Stimulated activated naive CD4-positive, alpha-beta T cell (primary cell): ENCODE measurements around the gene SMIM27.
A peak's percentile ranks its signal among the peaks of the same experiment; 100 is the strongest.
"Not testable (repeated sequence)": the region's sequence is repeated elsewhere in the genome, so short reads cannot be mapped to it uniquely, and the experiment has no call there.

ENCODE experiments used
- DNase-seq, 6 experiments: peaks; one replicate each; lab custom pipeline; 2025; lab: John Stamatoyannopoulos, UW

The SMIM27 gene

GRCh38 chr9:32552172-32552872 is at the start of gene SMIM27, which contains the start of gene TOPORS:
TSS of gene SMIM27 (plus strand) at chr9:32552327. CDS start at chr9:32552435, 108 bp downstream.
TSS of gene TOPORS (minus strand) at chr9:32552586. CDS start at chr9:32552436, 150 bp downstream.
- peak; percentile 82 to 89 (median 87) for DNase-seq

DNA sequence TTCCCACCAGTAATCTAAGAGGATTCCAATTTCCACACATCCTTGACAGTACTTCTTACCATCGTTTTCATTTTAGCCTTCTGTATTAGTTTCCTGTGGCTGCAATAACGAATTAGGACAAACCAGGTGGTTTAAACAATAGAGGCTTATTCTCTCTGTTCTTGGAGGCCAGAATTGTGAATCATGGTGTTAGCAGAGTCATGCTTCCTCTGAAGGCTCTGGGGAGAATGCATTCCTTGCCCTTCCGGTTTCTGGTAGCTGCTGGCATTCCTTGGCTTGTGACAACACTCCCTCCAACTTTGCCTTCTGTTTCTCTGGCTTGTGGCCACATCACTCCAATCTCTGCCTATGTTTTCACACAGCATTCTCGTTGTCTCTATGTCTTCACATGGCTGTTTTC is 49.7 kb upstream of the SMIM27 start:
- DNase-seq = no peak

DNA sequence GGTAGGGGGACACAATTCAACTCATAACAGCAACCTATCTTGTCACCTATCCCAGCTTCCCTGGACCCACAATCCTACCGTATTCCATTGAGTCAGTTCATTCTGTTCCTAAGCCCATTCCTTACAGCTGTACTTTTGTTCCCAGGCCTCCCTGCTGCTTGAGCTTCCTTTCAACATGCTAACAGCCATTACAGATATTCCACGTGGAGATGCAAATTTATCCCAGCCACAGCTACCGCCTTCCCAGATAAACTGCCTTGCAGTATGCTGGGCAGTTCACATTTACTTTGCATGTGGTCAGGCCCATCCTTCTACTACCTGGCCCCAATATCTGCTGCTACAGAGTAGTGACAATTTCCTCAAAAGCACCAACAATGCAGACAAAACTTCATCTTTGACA is 49.1 kb upstream of the SMIM27 start:
- DNase-seq = no peak

DNA sequence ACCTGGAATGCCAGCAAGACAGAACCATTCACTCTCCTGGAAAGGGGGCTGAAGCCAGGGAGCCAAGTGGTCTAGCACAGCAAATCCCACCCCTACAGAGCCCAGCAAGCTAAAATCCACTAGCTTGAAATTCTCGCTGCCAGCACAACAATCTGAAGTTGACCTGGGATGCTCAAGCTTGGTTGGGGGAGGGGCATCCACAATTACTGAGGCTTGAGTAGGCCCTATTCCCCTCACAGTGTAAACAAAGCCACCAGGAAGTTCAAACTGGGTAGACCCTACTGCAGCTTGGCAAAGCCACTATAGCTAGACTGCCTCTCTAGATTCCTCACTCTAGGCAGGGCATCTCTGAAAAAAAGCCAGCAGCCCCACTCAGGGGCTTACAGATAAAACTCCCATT is 43.4 kb upstream of the SMIM27 start:
- DNase-seq = no peak

- DNase-seq = no peak
Observed at GRCh38 chr9:32516241-32516640, 35.9 kb upstream of the SMIM27 start.

GRCh38 chr9:32518276-32518675 is 33.9 kb upstream of the SMIM27 start:
- DNase-seq = no peak

DNA sequence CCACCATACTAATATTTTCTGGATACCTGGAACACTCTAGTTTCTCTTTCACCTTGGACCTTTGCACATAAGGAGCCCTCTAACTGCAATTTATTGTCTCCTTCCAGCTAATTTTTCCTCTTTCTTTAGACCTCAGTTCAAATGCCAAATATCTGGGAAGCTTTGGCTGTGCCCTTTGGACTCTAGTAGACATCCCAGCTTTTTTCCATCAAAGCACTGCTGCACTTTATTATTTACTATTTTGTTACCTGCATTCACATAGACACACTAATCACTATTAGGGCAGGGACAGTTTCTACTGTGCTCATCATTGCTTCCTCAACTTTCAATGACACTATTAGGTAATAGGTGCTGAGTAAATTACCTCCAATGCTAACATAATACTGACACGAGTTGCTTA is 28.2 kb upstream of the SMIM27 start:
- no peak for DNase-seq

DNA sequence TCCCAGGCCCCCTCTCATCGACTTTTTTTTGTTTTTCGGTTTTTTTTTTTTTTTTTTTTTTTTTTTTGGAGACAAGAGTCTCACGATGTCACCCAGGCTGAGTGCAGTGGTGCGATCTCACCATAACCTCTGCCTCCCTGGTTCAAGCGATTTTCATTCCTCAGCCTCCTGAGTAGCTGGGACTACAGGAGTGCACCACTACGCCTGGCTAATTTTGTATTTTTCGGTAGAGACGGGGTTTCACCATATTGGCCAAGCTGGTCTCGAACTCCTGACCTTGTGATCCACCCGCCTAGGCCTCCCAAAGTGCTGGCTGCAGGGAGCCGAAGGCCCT is 27.6 kb upstream of the SMIM27 start:
- not testable (repeated sequence) for DNase-seq

- DNase-seq = peak in 3 of 6 experiments; percentile 10 to 50 (median 19)
Observed at GRCh38 chr9:32524892-32525708, 27.0 kb upstream of the SMIM27 start.

DNA sequence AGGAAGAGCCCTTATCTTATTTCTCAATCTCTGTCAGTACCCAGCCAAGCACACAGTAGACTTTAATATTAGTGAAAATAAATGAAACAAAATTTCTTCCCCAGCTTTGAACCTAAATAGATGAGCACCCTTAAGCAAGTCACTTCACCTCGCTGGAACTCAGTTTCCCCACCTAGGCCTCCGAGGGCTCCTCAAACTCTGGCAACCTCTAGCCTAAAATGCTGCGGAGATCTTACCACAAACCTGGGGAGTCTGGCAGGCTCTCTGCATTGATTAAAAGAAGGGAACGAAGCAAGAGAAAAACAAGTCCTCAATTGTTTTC is 26.5 kb upstream of the SMIM27 start:
- DNase-seq = no peak

GRCh38 chr9:32526041-32526706 is 26.0 kb upstream of the SMIM27 start, which contains the start of gene RIGI:
TSS of gene RIGI (minus strand) at chr9:32526196. CDS start at chr9:32526166, 30 bp downstream.
- DNase-seq = peak; percentile 75 to 87 (median 82)

DNA sequence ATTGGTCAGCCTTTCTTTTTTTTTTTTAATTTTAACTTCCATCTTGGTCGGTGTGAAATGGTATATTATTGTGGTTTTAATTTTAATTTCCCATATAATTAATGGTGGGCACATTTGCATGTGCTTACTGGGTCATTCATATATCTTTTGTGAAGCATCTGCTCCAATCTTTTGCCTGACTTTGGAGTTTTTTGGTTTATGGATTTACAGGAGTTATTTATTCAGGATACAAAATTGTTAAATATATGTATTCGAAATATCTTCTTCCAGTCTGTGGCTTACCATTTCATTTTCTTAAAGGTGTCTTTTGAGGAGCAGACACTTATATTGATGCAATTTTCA is 25.4 kb upstream of the SMIM27 start:
- DNase-seq = no peak

- DNase-seq = no peak
Observed at GRCh38 chr9:32533336-32533735, 18.8 kb upstream of the SMIM27 start.

DNA sequence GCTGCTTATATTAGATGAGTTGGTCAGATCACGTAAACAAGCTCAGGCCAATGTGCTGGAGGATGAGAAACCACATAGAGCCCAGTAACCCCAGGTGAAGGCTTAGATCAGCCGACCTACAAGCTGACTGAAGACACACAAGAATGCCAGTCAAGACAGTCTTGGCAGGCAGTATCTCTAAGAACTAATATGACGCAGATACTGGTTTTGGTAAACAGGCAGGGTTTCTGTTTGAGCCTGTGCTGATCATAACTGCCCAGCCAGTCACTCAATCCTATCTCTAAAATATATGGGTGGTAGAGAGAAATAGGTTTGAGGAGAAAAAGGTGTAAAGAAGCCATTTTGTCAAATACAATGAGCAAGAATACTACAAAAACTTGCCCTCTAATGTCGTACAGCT is 18.3 kb upstream of the SMIM27 start:
- DNase-seq = no peak

GRCh38 chr9:32543047-32543446 is 9.1 kb upstream of the SMIM27 start:
- no peak for DNase-seq

GRCh38 chr9:32545884-32546283 is 6.2 kb upstream of the SMIM27 start:
- DNase-seq = no peak

GRCh38 chr9:32548213-32548612 is 3.9 kb upstream of the SMIM27 start:
- DNase-seq = not testable (repeated sequence)

DNA sequence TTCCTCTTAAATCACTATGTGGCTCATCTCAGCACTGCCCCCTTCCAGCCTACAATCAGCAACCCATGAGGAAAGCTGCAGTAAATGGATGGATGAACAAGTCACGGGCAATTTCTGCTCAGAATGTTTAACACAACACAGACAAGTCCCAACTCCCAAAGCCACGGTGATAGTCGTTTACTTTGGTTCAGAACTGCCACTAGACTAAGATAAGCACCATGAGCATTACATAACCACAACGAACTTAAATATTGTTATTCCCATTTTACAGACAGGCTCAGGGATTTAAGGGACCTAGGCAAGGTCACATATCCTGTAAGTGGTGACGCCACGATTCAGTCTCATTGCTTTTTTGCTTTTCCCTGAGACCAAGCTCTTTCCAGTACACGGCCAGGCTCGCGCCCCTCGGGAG is 2.0 kb upstream of the SMIM27 start:
- no peak for DNase-seq

- peak; percentile 93 to 98 (median 96) for DNase-seq
Observed at GRCh38 chr9:32550562-32551275, 1.4 kb upstream of the SMIM27 start.

DNA sequence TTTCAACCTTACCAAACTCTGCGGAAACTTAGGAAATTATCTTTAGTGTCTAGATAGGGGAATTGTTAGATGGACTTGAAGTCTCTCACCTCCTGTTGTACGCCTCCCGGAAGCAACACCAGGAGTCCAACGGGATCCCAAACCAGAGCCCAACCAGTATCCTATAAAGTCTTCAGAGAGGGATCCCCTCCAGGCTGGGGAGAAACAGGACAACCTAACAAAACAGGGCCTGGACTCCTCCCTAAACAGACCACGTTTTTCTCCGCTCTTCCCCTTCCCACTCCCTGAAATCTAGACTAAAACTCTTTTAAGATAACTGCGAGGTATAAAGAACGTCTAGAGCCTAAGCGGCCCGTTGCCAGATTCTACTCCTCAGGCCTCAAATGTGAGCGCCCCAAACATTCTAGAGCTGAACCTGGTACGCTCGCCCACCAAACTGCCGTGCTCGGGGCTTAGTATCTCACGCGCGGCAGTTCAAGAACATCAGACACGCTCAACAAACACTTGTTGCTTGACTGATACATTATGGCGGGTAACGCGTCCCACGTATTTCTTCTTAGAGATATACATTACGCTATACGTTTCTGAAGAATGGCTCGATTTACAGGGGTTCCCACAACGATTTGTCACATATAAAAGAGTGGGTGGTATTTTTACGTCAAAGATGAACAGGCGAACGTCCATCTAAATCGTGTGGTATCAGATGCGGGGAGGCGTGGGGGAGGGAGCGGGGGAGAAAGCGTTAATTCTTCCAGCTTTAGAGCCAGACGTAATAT is 663 bp upstream of the SMIM27 start:
- DNase-seq = peak; percentile 31 to 76 (median 54)

DNA sequence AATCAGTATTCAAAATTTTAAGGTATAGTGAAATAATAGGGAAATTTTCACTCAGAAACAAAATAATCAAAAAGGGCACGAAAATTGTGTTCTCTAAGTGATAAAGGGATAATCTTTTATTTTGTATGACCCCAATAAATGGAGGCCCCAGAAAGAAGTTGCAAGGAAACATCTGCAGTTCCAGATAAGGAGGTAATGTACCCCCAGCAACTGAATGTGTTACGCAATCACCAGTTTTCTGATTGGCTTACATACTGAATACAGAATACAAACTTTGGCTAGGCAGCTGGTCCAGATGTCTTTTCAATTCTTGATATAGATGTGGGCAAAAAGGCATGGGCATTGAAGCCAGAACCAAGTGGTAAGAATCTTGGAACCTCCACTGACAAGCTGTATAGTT is 2.0 kb downstream of the SMIM27 start:
- no peak for DNase-seq

GRCh38 chr9:32554591-32554990 is 2.5 kb downstream of the SMIM27 start:
- no peak for DNase-seq
